Muscle of back (tissue), 13 donors: ENCODE data around the gene ZNF646. TPM values are rescaled to one million over a fixed set of nuclear protein-coding genes. Genes with fewer than 3 reads are reported as not detected.

ENCODE experiments used
- DNase-seq, 3 donors: peaks; one replicate each; pipeline versions ENCODE4 v3.0.0 to v3.0.0-alpha.2; 2013
- long read RNA-seq, 9 donors: transcript quantifications; one replicate each; lab custom pipeline, GENCODE V29; 2026
- polyA plus RNA-seq, 10 donors: library from polyadenylated mRNA; unstranded; fragments of 120-200 nt; gene quantifications; one replicate each; pipeline ENCODE4 v1.2.1, GENCODE V29; 2013; ENCODE audit not compliant: insufficient read length in 10 of 10

ZNF646 gene, protein sequence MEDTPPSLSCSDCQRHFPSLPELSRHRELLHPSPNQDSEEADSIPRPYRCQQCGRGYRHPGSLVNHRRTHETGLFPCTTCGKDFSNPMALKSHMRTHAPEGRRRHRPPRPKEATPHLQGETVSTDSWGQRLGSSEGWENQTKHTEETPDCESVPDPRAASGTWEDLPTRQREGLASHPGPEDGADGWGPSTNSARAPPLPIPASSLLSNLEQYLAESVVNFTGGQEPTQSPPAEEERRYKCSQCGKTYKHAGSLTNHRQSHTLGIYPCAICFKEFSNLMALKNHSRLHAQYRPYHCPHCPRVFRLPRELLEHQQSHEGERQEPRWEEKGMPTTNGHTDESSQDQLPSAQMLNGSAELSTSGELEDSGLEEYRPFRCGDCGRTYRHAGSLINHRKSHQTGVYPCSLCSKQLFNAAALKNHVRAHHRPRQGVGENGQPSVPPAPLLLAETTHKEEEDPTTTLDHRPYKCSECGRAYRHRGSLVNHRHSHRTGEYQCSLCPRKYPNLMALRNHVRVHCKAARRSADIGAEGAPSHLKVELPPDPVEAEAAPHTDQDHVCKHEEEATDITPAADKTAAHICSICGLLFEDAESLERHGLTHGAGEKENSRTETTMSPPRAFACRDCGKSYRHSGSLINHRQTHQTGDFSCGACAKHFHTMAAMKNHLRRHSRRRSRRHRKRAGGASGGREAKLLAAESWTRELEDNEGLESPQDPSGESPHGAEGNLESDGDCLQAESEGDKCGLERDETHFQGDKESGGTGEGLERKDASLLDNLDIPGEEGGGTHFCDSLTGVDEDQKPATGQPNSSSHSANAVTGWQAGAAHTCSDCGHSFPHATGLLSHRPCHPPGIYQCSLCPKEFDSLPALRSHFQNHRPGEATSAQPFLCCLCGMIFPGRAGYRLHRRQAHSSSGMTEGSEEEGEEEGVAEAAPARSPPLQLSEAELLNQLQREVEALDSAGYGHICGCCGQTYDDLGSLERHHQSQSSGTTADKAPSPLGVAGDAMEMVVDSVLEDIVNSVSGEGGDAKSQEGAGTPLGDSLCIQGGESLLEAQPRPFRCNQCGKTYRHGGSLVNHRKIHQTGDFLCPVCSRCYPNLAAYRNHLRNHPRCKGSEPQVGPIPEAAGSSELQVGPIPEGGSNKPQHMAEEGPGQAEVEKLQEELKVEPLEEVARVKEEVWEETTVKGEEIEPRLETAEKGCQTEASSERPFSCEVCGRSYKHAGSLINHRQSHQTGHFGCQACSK (N-terminal part only)
- polyA plus RNA-seq = 10 to 100 TPM in 1 of 10 donors, 1 to 10 TPM in 9; 6.8 to 10.1 (median 8.4) TPM
- long read RNA-seq, donor 1, full-length matches to known transcripts = 25 of 25 reads
- long read RNA-seq, donor 1, partial matches to known transcripts = 0 of 25 reads
- long read RNA-seq, donor 1, other reads (novel, unspliced or antisense) = 0 of 25 reads
- long read RNA-seq, donor 2, full-length matches to known transcripts = 22 of 35 reads
- long read RNA-seq, donor 2, partial matches to known transcripts = 6 of 35 reads
- long read RNA-seq, donor 2, other reads (novel, unspliced or antisense) = 7 of 35 reads
- long read RNA-seq, donor 3, full-length matches to known transcripts = 2 of 2 reads
- long read RNA-seq, donor 3, partial matches to known transcripts = 0 of 2 reads
- long read RNA-seq, donor 3, other reads (novel, unspliced or antisense) = 0 of 2 reads
- long read RNA-seq, donor 4, full-length matches to known transcripts = 16 of 39 reads
- long read RNA-seq, donor 4, partial matches to known transcripts = 8 of 39 reads
- long read RNA-seq, donor 4, other reads (novel, unspliced or antisense) = 15 of 39 reads
- long read RNA-seq, donor 5, full-length matches to known transcripts = 31 of 31 reads
- long read RNA-seq, donor 5, partial matches to known transcripts = 0 of 31 reads
- long read RNA-seq, donor 5, other reads (novel, unspliced or antisense) = 0 of 31 reads
- long read RNA-seq, donor 6, full-length matches to known transcripts = 19 of 19 reads
- long read RNA-seq, donor 6, partial matches to known transcripts = 0 of 19 reads
- long read RNA-seq, donor 6, other reads (novel, unspliced or antisense) = 0 of 19 reads
- long read RNA-seq, donor 7, full-length matches to known transcripts = 33 of 40 reads
- long read RNA-seq, donor 7, partial matches to known transcripts = 0 of 40 reads
- long read RNA-seq, donor 7, other reads (novel, unspliced or antisense) = 7 of 40 reads
- long read RNA-seq, donor 8, full-length matches to known transcripts = 11 of 11 reads
- long read RNA-seq, donor 8, partial matches to known transcripts = 0 of 11 reads
- long read RNA-seq, donor 8, other reads (novel, unspliced or antisense) = 0 of 11 reads
- long read RNA-seq, donor 9, full-length matches to known transcripts = 6 of 6 reads
- long read RNA-seq, donor 9, partial matches to known transcripts = 0 of 6 reads
- long read RNA-seq, donor 9, other reads (novel, unspliced or antisense) = 0 of 6 reads

DNA sequence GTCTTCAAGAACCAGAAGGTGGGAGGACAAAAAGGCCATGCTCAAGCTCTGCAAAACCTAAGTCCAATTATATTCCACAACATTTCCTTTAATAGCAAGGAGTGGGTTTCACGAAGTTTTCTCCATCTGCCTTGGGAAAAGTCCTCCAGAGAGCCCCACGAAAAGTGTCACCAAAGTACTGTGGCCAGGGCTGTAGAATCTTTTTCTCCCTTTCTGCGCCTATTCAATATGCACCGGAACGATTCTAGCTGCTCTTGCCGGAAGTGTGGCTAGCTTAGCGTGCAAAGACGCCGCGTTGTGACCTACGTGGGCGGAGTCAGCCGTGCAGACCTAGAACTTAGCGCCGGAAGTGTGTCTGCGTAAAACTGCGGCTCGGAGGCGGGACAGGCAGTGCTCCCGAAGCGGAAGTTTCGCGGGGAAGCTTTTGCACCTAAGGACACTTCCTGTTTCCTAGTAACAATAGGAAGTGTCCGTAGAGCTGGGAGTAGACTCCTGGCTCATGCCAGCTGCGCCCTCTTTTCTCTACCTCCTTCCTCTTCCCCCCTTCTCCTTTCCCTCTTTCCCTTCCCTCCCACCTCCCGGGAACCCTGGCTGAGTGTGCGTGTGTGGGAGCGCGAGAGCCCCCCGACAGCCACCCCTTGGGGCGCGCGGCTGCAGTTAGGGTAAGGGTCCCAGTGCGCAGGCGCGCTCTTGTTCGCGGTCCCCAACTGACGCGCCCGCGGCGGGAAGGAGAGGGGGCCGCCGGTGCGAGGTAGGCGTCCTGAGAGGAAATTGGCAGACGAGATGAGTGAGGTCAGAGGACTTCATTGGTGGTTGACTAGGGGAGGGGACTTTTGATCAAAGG lies at the start of gene ZNF646, which contains the start of gene ZNF668:
Gene ZNF646 (plus strand): TSS at position 453 of the 844 bp plus-strand sequence. CDS start 1,903 bp downstream, outside the sequence.
Gene ZNF668 (minus strand): TSS at position 271 of the 844 bp plus-strand sequence. CDS start 9,781 bp downstream, outside the sequence.
- peak; percentile 99 for DNase-seq

DNA sequence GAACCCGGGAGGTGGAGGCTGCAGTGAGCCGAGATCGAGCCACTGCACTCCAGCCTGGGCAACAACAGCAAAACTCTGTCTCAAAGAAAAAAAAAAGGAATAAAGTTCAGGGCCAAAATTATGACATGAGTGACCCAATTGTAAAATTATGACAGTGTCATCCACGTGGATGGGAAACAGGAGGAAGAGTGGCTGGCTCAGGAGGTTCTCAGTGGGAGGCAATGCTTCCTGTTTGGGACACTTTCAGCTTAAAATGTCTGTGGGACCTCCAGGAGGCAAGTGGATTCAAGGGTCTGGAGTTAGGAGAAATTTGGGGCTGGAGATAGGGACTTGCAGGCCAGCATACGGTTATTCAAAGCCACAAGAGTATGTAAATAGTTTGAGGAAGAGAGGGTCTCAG lies 48.9 kb upstream of the ZNF646 start:
- DNase-seq = no peak

DNA sequence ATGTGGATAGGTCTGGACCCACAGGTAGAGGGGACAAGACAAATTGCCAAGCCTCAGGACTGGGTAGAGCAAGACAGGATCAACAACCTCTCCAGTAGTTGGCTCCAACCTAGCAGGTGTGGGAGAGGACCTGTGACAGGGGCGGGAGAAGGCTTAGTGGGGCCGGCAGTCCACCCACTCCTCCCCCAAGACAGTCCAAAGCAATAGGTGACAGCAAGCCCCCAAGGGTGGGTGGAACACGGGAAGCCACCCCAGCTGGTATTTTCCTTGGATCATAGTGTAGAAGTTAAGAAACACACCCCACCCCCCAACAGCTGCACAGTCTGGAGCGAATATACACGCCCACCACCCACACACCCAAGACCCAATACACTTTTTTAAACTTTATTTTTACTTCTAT lies 45.0 kb upstream of the ZNF646 start:
- no peak for DNase-seq

DNA sequence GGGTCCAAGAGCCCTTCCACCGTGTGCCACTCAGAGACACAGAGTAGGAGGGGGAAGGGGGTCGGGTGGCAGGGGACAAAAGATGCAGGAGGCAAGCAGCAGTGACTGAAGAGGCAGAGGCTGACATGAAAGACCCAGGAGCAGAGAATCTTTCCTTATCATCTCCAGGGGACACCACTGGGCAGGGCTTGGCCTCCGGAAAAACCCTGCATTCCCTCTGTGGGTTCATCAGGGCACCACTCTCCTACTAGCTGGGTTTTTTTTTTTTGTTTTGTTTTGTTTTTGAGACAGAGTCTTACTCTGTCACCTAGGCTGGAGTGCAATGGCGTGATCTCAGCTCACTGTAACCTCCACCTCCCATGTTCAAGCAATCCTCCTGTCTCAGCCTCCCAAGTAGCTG lies 42.9 kb upstream of the ZNF646 start:
- DNase-seq = no peak

DNA sequence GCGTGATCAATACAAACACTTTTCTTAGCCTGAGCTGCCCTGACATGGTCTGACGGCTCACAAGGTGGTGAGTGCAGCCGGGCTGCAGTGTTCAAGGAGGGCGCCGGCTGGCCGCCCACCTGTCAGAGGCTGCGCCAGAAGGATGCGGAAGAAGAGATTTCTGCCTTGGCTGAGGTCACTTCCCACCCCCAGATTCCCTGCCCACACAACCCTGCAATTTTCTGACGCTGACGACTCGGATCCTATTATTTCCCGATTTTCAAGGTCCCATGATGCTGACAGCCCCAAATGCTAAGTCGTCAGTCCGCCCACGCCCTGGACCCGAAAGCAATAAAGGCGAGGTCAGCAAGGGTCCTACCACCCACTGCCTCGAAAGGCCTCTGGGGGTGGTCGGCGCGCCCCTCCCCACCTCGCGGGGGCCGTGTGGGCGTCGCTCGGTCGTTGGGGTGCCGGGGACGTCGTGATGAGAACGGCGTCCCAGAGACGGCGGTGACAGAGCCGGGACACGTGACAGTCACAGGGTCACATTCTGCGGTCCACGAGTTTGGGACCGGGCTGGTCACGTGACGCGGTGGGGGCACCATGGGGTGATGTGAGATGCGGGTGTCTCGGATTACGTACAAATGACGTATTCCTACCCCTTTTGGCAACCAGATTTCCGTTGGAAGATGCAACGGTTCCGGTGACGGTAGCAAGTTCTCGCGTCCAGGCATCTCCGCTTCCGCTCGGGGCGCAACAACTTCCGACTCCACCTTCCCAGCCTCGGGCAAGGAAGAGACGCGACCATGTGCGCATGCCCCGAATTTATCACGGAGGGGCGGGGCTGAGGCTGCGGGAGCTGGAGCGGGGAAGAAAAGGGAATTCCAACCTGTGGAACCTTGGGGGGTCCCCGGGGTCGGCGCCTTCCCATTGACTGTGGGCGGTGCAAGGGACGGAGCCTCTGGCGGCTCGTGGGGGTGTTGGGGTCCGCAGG lies 41.2 kb upstream of the ZNF646 start, which contains the start of gene STX4:
Gene STX4 (plus strand): TSS at position 823 of the 973 bp plus-strand sequence. CDS start 248 bp downstream, outside the sequence.
- peak; percentile 97 to 99 (median 98) for DNase-seq

DNA sequence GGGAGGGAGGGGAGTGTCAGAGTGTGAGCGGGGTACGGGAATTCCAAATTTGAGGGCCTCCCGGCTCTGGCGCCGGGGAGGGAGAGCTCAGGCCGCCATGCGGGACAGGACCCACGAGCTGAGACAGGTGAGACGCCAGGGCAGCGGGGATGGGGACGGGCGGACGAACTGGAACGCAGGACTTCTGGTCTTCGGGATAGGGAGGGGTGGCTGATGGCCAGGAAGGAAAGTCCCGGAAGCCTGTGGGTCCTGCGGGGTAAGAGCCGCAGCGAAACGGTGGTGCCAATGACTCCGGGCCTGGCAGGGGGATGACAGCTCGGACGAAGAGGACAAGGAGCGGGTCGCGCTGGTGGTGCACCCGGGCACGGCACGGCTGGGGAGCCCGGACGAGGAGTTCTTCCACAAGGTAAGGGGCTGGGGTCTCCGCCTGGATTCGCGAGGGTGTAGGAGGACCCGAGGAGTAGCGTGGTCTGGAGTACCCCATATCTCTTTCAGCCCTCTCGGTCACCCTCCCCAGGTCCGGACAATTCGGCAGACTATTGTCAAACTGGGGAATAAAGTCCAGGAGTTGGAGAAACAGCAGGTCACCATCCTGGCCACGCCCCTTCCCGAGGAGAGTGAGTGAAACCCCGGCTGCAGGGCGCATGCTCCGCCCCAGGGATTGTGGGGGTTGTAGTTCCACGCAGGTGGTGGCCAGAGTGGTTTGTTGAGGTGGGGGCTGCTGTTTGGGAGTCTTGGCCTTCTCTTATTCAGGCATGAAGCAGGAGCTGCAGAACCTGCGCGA lies 40.3 kb upstream of the ZNF646 start:
- peak; percentile 84 to 95 (median 92) for DNase-seq

DNA sequence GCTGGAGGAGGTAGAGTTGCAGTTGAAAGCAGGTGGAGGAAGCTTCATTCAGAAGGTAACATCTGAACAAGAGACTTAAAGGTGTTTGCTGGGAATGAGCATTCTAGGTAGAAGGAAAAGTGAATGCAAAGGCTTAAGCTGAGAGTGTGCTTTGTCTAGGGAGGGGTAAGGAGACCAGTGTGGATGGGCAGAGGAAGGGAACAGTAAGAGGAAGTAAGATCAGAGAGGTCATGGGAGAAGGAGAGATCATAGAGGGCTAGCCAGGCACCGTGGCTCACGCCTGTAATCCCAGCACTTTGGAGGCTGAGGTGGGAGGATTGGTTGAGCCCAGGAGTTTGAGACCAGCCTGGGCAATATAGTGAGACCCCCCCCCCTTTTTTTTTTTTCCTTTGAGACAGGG lies 37.5 kb upstream of the ZNF646 start:
- no peak for DNase-seq

DNA sequence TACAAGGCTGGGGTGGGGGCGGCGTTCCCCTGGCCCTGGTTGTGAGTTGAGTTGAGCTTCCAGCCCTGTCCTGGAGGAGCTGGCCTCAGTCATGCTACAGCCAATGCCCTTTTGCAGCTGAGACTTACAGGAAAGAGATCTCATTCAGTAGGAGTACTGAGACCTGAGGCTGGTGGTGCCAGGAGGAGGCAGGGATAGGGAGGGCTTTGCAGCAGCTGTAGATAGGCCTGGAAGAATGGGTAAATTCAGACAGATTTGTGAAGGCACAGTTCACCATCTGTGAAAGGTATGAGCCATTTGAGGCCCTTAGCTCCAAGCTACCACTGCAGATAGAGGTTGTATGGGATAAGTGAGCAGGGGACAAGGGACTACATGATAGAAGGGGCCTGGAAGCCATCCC lies 35.2 kb upstream of the ZNF646 start:
- DNase-seq = no peak

DNA sequence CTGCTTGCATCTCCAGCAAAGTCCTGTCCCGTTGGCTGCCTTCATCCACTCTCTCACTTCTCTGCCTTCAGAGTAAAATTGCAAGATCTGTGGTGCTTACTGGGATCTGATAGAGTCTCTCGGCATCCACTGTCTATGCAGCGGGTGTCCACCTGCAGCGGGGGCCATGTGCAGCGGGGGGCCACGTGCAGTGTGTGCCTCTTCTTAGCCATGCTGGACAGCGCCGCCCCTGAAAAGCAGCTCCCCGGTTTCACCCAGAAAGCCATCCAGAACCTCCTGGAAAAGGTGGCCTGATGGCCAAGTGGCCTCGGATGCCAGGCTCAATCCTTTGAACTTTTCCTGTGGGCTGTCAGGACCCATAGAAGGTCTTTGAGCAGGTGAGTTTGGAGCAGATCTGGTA lies 31.4 kb upstream of the ZNF646 start:
- no peak for DNase-seq

DNA sequence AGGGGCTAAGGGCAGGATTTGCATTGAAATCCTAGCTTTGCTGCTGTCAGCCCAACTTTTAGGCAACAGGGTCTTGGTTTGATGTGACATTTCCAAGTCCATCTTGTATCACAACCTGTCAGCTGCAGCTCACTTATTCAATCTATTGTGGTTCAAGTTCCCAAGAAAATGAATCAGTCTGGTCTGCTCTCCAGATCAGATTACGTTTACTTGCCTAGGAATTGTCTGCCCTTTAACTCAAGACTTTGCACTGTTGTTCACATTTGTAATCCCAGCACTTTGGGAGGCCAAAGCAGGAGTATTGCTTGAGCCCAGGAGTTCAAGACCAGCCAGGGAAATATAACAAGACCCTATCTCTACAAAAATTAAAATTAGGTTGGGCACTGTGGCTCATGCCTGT lies 30.9 kb upstream of the ZNF646 start:
- DNase-seq = no peak

DNA sequence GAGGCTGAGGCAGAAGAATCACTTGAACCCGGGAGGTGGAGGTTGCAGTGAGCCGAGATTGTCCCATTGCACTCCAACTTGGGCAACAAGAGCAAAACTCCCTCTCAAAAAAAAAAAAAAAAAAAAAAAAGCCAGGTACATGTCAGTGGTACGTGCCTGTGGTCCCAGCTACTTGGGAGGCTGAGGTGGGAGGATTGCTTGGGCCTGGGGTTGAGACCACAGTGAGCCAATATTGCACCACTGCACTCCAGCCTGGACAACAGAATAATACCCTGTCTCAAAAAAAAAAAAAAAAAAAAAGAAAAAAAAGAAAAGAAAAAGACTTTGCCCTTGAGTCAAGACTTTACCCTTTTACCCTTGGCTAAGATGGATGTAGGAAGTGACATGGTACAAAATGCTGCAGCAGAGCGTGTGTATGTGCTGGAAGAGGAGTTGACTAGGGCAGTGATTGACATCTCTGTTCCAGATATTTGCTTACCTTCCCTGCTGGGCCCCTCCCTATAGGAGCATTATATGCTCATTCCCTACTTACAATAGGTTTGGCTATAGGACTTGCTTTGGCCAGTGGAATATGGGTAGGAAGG lies 30.2 kb upstream of the ZNF646 start:
- DNase-seq = no peak

DNA sequence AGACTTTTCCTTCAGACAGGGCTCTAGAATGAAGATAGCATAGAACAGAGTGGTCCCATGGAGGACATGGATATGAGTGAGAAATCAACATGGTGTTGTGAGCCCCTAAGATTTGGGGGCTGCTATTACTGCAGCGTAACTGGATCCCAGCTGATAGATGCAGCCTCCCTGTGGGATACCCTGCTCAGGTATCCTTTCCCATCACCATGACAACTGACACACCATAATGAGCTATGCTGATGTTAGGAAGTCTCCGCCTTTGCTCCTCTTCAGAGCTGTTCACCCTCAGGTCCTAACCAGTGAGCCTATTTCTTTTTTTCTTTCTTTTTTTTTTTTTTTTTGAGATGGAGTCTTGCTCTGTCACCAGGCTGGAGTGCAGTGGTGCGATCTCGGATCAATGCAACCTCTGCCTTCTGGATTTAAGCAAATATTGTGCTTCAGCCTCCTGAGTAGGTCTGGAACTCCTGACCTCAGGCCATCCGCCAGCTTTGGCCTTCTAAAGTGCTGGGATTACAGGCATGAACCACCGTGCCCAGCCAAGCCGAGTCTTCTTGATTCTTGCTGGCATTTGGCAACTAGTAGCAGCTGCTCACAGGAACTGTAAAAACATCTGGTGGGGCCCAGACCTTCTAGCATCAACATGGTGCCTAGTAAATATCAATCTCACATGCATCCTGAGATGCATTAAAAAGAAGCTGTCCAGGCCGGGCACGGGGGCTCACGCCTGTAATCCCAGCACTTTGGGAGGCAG lies 23.8 kb upstream of the ZNF646 start:
- DNase-seq = peak in 1 of 3 donors; percentile 28

DNA sequence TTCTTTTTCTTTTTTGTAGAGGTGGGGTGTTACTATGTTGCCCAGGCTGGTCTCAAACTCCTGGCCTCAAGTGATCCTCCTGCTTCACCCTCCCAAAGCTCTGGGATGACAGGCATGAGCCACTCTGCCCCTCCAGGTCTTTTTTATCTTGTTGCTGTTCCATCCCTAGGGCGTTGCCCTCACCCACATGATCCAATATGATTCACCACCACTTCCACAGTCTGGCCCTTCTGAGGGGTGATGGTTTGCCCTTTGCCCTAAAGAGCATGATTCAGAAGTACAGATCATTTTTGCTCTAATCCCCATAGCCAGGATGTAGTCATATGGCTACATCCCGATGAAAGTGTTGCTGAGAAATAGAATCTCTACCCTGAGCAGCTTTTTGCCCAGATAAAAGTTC lies 22.1 kb upstream of the ZNF646 start:
- DNase-seq = peak in 1 of 3 donors; percentile 68

DNA sequence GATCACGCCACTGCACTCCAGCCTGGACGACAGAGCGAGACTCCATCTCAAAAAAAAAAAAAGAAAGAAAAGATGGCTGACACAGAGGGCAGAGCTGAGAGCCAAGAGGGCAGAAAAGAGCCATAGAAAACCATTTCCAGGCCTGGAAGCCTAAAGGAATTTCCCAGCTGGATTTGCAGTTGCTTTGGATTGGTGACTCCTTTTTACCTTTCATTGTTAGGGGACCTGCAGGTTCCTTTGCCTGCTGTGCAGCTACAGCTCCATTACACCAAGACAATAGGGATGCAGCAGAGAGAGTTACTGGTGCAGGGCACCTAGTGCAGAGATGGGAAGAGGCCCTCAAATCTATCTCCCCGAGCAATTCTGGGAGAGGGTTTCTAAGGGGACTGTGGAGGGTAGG lies 18.6 kb upstream of the ZNF646 start:
- no peak for DNase-seq
